MCF 10A (cell line): ENCODE measurements around the gene FBLN1. TPM values are rescaled to one million over a fixed set of nuclear protein-coding genes. Genes with fewer than 3 reads are reported as not detected.

ENCODE experiments used
- BruUV-seq: library from RNA; stranded (reverse); fragments of 400-500 nt; replicated peaks from 2 replicates; lab custom pipeline; 2021; lab: Mats Ljungman, UMichigan
- CTCF ChIA-PET: fragments of 300-600 bp; sonication (Branson Sonifier 250); formaldehyde crosslinking; extraction: SDS; loops from one replicate; lab custom pipeline; 2021; ENCODE audit warnings: antibody characterized with exemption, inconsistent platforms; lab: Yijun Ruan, JAX
- POLR2A ChIA-PET: fragments of 300-600, 350-650 bp; sonication (Branson Sonifier 250); formaldehyde crosslinking; extraction: SDS; loops from one replicate; lab custom pipeline; 2020; ENCODE audit warnings: antibody characterized with exemption, inconsistent platforms; lab: Yijun Ruan, JAX
- DNase-seq: peaks from one replicate; pipeline ENCODE4 v3.0.0-alpha.2; 2018; ENCODE audit not compliant: unreplicated experiment
- H3K27ac Mint-ChIP-seq: one replicate; pipeline ENCODE4 v1.8.0; 2022; ENCODE audit warnings: mild to moderate bottlenecking, low read depth, mixed read lengths; ENCODE audit not compliant: unreplicated experiment
- H3K27me3 Mint-ChIP-seq: one replicate; pipeline ENCODE4 v1.8.0; 2022; ENCODE audit warnings: mixed read lengths; ENCODE audit not compliant: insufficient read depth, unreplicated experiment
- H3K36me3 Mint-ChIP-seq: one replicate; pipeline ENCODE4 v1.8.0; 2022; ENCODE audit warnings: mild to moderate bottlenecking, moderate library complexity, mixed read lengths; ENCODE audit not compliant: insufficient read depth, unreplicated experiment
- H3K4me1 Mint-ChIP-seq: one replicate; pipeline ENCODE4 v1.8.0; 2022; ENCODE audit warnings: mixed read lengths; ENCODE audit not compliant: insufficient read depth, unreplicated experiment
- H3K4me3 Mint-ChIP-seq: one replicate; pipeline ENCODE4 v1.8.0; 2022; ENCODE audit warnings: mild to moderate bottlenecking, moderate library complexity, mixed read lengths; ENCODE audit not compliant: unreplicated experiment
- H3K9me3 Mint-ChIP-seq: one replicate; pipeline ENCODE4 v1.8.0; 2022; ENCODE audit warnings: mixed read lengths; ENCODE audit not compliant: unreplicated experiment
- intact Hi-C: fragments of 100-400 bp; cut with micrococcal nuclease; formaldehyde crosslinking; loops from 2 replicates; pipeline ENCODE4 v1.14.1; 2022
- total RNA-seq: library from RNA; stranded (reverse); gene quantifications from 2 replicates; pipeline ENCODE4 v1.2.3, GENCODE V29; 2022
- TF ChIP-seq, protein P1 (sequence below): fragments of 200-600 bp; IDR thresholded peaks from one replicate; pipeline ENCODE4 v1.8.0; 2022; ENCODE audit warnings: antibody characterized with exemption, mild to moderate bottlenecking; ENCODE audit not compliant: unreplicated experiment

FBLN1 gene
- total RNA-seq, 1 experiment from 2014 or later = 110 TPM

GRCh38 chr22:45645150-45645525 lies 142.5 kb downstream of the FBLN1 start:
- ChIA-PET POLR2A (interaction anchor here (0.6 to 1.5 kb wide), 2 partner anchors 33 to 40 kb away, joined by 3 to 4 read pairs; no protein-coding TSS in a partner anchor), CTCF (interaction anchor here (0.5 to 3.0 kb wide), 30 partner anchors 8 to 374 kb away, joined by 3 to 19 read pairs (median 4); no protein-coding TSS in a partner anchor)
- Mint-ChIP-seq H3K9me3 (no peaks in the 10 kb centered on the region), H3K27ac (no peak overlapping the region), H3K27me3 (peaks cover 7% of the 10 kb centered on the region), H3K4me3 (no peak overlapping the region), H3K4me1 (no peaks in the 10 kb centered on the region), H3K36me3 (no peaks in the 10 kb centered on the region)
- intact Hi-C loops = loop anchor here (2.0 to 5.0 kb wide), 3 partner anchors 66 to 217 kb away; no protein-coding TSS in a partner anchor
- TF ChIP-seq, protein P1, sequence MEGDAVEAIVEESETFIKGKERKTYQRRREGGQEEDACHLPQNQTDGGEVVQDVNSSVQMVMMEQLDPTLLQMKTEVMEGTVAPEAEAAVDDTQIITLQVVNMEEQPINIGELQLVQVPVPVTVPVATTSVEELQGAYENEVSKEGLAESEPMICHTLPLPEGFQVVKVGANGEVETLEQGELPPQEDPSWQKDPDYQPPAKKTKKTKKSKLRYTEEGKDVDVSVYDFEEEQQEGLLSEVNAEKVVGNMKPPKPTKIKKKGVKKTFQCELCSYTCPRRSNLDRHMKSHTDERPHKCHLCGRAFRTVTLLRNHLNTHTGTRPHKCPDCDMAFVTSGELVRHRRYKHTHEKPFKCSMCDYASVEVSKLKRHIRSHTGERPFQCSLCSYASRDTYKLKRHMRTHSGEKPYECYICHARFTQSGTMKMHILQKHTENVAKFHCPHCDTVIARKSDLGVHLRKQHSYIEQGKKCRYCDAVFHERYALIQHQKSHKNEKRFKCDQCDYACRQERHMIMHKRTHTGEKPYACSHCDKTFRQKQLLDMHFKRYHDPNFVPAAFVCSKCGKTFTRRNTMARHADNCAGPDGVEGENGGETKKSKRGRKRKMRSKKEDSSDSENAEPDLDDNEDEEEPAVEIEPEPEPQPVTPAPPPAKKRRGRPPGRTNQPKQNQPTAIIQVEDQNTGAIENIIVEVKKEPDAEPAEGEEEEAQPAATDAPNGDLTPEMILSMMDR = no peak
- no TSS peak for BruUV-seq
- DNase-seq = no peak

DNA sequence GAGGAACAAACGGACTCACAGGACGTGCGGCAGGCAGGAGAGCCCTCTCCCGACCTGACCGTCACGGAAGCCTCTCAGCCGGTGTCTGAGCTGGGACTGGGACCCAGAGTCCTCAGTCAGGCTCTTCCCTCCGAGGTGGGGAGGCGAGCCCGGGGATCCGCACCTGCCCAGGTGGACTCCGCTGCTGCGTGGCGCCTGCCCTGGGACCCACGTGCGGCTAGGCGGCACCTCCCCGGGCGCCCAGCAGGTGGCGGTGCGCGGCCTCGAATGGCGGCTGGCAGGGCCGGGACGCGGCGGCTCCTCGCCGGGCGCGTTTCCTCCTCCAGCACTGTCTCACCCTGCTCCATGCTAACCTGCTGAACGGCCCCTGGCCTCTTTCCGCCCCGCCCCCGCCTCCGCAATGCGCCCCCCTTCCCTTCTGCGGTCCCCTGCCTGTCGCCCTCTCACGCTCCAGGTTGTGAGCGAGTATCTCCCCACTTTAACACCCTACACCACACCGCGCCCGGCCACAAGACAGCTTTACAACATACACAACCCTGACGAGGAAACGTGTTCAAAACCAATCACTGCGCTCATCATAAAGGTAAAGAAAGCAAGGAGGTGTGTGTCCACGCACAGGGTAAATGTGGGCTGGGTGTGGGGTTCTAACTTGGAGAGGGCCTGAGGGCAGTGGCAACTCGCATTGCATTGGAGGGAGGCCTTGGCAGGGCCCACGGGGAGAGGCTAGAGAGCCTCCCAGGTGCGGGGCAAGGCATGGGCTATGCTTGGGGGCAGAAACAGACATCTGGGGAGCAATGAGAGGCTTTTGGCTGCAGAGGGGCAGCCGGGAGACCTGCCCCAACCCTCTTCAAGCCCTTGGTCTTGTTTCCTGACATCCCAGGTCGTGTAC lies 143.1 kb downstream of the FBLN1 start:
- no peak overlapping the region for H3K27ac Mint-ChIP-seq
- H3K36me3 Mint-ChIP-seq = no peaks in the 10 kb centered on the region
- TF ChIP-seq, protein P1 = peak; percentile 98
- H3K4me3 Mint-ChIP-seq = no peak overlapping the region
- ChIA-PET CTCF (interaction anchor here (0.5 to 3.0 kb wide), 24 partner anchors 7 to 661 kb away, joined by 3 to 19 read pairs (median 4); no protein-coding TSS in a partner anchor), POLR2A (interaction anchor here (1.5 kb wide), 1 partner anchor 33 kb away, joined by 4 read pairs; no protein-coding TSS in a partner anchor)
- no TSS peak for BruUV-seq
- peak; percentile 61 for DNase-seq
- H3K9me3 Mint-ChIP-seq = no peaks in the 10 kb centered on the region
- peaks cover 13% of the 10 kb centered on the region for H3K27me3 Mint-ChIP-seq
- H3K4me1 Mint-ChIP-seq = no peaks in the 10 kb centered on the region
- intact Hi-C loops = loop anchor here (2.0 to 5.0 kb wide), 3 partner anchors 67 to 217 kb away; no protein-coding TSS in a partner anchor

DNA sequence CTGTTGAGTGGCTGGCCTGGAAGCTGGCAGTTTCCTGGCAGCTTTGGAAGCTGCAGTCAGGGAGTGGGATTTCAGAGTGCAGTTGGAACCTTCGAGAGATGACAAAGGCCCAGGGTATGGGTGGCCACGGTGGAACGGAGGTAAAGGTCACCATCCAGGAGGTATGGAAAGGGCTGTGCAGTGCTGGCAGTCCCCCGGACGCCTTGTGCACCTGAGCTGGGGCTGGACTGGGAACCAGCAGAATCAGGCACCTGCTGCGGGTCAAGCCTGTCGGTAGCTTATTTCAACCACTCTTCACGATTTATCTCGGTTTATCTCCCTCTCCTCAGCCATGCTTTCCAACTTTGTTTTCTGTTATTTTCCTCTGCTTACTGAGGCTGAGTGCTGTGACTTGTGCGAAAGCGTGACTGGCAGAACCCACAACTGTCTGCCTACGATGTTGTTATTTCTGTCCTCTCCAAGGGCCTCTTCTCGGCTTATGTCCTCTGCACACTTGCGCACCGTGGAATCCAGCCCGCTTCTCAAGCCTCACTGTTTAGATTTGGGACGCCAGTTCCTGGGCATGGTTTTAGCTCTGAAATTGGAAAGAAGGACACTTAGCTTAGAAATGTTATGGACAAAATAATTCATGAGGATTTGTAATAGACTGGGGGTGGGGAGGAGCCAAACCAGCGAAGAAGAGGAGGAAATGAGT lies 145.0 kb downstream of the FBLN1 start:
- H3K4me1 Mint-ChIP-seq = no peaks in the 10 kb centered on the region
- no peaks in the 10 kb centered on the region for H3K9me3 Mint-ChIP-seq
- DNase-seq = no peak
- no peak overlapping the region for H3K27ac Mint-ChIP-seq
- POLR2A ChIA-PET = interaction anchor here (0.6 kb wide), 1 partner anchor 14 kb away, joined by 3 read pairs; no protein-coding TSS in a partner anchor
- BruUV-seq = no TSS peak
- H3K27me3 Mint-ChIP-seq = peaks cover 16% of the 10 kb centered on the region
- intact Hi-C loops = loop anchor here (5.0 kb wide), 2 partner anchors 185 to 215 kb away; no protein-coding TSS in a partner anchor
- H3K4me3 Mint-ChIP-seq = no peak overlapping the region
- no peaks in the 10 kb centered on the region for H3K36me3 Mint-ChIP-seq
- CTCF ChIA-PET = interaction anchor here (1.0 to 1.7 kb wide), 5 partner anchors 8 to 216 kb away, joined by 3 to 10 read pairs (median 5); no protein-coding TSS in a partner anchor
- TF ChIP-seq, protein P1 = no peak
